ENCODE results near the gene PITRM1.

The PITRM1 gene

DNA sequence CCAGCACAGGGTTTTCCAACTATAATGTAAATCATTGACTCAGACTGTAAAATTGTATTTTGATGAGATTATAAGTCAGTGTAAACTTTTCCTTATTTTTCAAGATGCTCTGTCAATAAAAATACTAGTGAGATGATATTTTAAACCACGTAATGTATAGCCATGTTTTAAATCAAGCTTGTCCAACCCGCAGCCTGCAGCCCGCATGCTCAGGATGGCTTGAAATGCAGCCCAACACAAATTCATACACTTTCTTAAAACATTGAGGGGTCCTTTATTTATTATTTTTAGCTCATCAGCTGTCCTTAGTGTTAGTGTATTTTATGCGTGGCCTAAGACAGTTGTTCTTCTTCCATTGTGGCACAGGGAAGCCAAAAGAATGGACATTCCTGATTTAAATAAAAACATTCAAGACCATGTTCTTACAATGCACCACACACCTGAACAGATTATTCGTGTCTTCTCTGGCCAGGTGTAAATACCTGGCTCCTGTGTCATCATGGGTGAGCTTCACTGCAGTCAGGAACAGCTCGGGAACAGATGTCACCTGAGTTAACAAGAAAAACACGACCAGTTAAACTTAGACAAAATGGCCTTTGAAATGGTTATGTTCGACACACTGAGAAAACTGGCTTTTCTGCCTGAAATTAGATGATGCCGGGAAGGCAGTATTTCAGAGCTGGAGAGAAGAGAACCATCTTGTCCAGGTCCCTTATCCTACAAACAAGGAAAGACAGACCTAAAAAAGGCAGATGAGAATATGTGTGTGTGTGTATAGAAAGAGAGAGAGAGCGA is 5.9 kb downstream of the PITRM1 start:
- DNase-seq, result no peak

DNA sequence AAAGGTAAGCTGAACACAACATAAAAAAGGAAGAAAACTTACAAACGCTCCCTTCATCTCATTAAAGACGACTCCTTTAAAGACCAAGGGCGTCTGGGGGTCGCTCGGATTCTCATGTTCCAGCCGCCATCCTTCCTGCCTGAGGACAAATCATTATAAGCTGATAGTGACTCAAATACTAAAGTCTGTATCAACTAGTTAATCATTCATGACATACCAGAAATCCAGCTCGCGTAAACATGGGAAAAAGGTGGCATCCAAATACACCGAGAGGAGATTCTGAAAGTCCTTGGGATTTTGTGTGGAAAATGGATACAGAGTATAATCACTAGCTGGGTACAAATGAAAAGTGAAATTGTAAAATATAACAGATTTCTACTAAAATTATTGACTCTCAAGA is 7.4 kb downstream of the PITRM1 start:
- DNase-seq, result no peak

DNA sequence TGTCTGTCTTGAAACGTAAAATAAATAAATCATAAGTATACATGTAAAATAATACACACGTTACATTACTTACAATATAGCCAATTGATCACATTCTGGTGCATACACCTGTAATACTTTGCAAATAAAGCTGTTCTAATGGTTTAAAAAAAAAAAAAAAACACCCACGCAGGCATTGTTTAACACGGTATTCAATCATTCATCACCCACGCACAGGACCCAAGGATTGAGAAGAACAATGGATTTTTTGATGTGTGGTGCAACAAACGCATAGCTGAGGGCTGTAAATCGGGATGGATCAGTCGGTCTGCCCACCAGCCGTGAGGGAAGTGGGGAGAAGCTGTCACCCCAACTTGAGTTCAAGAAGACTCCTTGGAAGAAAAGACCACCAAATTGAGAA is 8.7 kb downstream of the PITRM1 start:
- DNase-seq, result no peak

DNA sequence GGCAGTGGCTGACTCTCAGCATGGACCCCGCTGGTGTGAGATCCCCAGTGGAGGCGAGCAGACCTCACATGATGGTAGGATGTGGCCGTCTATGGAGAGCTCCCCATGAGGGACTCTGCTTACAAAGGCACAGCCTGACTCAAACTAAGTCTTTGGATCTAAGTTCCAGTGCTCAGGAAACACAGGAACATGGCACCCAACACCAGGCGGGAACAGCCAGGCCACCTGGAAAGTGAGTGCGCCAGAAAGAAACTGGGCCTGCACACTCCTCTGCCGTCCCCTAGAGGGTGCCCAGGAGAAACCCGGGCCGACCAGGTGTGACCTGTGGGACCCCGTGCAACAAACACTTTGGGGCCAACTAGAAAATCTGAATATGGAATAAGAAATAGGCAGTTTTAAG is 10.0 kb downstream of the PITRM1 start:
- no peak for DNase-seq

DNA sequence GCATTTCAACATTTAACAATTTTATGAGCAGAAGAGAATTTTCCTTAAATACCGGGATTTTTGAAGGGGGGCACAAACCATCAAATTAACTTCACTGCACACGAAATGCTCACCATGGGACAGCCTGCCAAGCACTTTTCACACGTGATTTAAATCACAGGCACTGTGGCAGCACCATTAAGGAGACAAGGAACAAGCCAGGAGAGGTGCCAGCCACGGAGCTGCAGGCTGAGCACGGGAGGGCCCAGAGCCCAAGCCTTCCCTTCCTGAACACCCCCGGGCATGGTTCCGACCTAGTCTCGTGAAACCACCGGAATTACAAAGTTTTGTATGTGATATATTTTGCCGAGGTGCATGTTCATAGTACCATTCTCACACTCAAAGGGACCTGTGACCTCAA is 13.4 kb downstream of the PITRM1 start:
- DNase-seq, result no peak

DNA sequence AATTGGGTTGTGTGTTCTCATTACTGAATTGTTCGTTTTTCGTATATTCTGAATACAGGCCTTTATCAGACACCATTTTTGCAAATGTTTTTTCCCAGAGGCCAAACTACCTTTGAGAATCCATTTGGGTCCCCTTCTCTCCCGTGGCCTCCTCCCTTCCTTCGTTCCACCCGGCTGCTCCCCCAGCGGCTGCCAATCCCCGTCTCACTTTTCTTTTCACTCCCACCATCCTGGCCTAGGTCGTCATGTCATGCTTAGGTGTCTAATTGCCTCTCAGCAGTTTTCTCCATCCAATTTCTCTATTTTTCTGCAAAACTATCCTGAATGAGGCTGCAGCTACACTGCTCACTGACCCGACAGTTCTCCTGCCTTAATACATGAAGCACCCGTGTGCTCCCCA is 17.9 kb downstream of the PITRM1 start:
- DNase-seq, result no peak

DNA sequence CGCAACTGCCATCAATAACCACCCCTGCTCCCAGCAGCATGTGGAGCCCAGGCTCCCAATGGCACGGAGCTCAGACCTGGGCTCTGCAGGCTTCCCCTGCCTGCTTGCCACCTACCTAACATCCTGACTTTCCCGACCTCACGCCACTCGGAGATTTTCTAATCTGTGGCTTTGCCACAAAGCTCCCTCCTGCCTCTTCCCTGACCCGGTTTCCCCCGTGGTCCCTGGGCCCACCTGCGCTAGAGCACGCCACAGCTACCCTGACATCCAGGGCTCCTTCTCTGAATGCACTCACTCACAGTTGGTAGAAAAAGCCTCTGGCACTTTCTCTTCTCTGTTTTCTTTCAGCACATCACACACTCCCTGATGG is 20.0 kb downstream of the PITRM1 start:
- DNase-seq, result no peak

DNA sequence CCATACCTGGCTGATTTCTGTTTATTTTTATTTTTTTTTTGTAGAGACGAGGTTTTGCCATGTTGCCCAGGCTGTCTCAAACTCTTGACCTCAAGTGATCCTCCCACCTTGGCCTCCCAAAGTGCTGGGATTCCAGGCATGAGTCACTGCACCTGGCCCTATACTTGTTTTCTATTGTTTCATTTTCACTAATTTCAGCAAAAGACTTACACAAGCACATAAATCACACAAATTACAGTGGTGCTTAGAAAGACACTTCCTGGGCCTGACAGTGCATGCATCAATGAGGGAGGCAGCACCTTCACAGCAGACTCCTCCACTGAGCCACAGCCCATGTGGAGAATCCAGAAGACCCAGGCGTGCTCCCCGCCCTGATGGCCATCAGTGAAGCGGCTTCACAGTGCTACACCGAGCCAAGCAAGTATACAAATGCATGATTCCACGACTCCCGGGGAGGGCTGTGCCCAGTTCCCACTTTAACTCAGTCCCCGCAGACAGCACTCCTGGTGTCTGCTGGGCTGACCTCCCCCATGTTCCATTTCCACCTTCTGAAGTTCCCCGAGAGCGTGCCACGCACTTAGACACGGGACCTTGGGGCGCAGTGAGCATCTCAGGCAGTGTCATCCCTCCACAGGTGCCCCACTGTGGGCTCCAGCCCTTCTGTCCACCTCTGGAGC is 20.6 kb downstream of the PITRM1 start:
- no peak for DNase-seq

DNA sequence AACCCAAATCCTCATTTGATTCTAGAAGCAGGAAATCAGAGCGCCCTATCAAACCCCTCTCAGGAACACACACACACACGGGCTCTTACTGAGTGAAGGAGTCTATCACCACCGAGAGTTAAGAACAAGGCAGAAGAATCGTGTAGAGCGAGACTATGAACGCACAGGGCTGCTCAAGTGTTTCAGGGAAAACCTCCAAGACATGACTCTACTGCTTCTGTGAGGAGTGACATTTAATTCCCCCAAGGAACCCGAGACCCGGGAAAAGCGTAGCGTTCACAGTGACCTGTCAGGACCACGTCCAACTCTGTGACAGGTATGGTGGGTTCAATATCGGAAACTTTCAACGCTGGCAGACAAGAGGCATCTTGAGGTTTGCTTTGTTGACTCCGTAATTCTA is 21.6 kb downstream of the PITRM1 start:
- DNase-seq, result no peak

DNA sequence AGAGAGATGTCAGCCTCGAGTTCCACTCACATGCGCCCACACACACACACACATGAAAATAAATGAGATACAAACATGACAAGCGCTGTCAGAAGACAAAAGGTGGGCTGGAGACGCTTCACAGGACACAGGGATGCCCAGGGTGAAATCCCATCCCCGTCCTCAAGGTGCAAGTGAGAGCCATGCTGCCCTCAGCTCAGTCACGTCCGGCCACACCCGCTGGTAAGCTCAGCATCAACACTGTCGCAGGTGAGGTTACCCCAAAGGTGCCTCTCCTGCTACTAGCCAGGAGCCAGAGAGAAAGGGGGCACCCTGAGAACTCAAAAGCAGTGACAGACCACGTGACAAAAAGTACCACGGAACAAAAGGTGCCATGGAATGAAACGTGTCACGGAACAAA is 22.2 kb downstream of the PITRM1 start:
- DNase-seq, result no peak

DNA sequence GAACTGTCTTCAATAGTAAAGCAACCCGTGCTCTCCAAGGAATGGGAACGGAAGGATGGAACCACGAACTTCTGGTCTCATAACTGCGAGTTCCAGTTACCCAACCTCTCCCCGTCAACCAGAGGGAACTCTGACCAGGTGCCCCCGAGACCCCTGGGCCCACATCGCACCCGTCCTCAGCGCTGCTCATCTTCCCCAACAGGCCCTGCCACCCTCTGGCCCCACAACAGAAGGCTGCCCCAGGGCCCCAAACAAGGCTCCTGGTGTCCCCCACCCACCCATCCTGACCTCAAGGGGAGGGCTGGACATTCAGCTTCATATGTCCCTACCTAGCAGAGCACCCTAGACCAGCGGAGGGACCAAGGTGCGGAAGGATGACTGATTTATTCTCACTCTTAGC is 22.7 kb downstream of the PITRM1 start:
- no peak for DNase-seq

DNA sequence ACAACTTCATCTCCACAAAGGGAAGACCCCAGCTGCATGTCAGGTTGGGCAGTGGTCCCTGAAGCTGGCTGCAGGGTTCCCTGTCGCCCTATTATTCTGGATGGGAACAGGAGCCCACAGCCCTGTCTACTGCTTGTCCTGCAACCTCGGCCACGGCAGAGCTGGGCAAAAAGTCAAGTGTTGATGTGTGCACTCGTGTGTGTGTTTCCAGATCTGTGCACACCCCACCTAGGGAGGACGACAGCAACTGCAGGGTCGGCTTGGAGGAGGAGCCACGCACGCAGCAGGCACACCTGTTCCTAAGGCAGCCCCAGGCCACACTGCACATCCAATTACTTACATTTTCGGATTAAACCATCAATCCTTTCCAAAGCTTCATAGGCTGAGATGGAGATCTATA is 23.6 kb downstream of the PITRM1 start:
- DNase-seq, result no peak

DNA sequence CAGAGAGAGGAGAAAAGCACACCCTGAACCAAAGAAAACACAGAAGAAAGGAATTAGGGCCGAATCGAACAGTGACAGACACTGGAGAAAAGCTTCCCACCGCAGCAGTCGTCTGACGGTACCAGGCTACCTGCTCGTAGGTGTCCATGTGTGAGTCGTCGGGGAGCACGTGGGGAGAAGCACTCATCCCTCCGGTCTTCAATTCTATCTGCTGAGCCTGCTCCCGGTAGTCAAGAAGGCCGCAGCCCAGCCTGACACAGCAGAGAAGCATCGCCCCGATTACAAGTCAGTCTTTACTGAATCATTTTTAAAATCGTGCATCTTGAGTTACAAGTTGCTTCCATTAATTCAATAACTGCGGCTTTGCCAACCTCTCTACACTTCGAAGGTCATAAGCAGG is 24.5 kb downstream of the PITRM1 start:
- DNase-seq, result no peak

DNA sequence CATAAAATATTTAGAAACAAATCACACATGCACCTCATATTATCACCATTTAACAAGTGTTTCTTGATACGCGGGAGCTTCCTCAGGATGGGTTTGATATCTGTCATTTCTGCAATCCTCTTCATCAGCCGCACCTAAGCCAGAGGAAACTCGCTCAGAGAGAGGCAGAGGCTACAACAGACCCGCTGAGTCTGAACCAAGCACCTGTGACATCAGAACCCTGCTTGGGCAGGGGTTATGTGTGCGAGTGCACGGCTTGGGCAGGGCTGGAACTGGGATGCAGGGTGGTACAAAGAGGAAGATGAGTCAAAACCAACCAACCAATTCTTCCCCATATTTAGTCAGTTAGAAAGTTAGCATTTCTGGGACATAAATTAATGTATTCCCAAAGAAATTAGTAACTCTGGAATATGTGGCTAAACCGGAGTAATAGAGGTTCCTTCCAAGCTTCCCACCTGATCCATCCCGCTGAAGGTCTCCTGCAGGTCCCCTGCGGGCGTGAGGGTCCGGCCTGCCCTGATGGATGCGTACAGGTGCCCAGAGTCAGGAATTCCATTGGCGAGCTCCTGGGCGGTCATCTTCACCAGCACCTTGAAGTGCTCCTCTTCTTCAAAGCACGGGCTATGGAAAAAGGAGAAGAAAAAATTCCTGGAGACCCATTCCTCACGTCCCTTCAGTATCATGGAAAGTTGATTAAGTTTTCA is 25.3 kb downstream of the PITRM1 start:
- no peak for DNase-seq

DNA sequence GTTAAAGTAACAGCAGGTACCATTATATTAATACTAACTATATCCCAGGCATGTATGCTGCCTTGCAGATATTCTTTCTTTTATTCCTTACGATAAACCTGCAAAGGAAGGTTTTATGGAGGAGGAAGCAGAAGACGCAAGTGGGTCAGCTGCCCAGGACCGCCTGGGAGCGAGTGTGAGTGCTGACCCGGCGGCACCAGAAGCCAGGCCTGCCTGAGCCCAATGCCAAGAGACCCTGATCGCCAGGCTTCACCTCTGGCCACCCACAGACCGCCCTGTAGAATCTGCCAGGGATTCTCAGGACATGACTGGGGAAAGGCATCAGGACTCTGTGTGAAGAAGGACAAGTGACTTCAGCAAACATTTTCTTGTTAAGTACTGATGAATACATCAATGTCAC is 26.3 kb downstream of the PITRM1 start:
- no peak for DNase-seq

DNA sequence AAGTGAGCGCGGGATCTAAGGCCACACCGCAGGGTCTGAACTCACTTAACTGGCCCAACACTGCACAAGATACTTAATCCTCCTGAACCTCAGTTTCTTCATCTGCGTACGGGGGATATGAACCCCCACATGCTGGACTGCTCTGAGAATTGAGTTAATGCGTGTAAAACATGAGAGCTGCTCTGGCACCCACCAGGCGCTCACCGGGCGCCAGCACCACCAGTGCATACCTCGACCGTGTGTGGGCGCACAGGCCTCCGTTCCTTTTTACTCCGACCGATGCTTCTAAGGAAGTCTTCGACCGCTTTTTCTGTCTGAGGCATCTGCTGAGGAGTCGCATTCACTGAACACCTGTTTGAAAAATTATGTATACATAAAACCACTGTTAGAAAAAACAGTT is 27.2 kb downstream of the PITRM1 start:
- no peak for DNase-seq

DNA sequence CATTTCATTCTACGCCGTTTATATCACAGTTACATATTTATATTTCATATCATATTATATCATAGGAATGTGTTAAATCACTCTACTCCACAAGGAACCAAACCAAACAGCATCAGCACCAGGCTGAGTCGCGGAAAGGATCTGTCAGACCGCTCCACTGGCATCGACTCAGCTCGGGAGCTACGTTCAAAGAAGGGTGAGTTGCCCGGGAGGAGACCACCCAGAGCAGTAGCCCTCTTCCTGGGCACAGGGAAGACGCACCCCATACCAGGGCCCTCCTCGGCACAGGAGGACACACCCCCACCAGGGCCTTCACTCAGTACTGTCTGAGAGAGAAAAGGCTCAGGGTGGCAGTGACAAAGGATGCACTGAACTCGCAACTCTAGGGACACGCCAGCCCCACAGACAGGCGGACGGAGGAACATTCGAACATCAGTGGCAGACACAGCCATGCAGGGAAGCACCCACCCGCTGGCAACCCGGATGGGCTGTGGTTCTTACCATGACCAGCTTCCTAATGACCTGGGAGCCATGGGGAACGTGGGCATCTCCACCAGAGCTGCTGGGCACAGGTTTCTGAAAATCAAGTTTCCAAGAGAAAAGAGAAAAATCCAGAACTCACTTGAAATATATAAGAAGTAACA is 28.7 kb downstream of the PITRM1 start:
- DNase-seq, result no peak

DNA sequence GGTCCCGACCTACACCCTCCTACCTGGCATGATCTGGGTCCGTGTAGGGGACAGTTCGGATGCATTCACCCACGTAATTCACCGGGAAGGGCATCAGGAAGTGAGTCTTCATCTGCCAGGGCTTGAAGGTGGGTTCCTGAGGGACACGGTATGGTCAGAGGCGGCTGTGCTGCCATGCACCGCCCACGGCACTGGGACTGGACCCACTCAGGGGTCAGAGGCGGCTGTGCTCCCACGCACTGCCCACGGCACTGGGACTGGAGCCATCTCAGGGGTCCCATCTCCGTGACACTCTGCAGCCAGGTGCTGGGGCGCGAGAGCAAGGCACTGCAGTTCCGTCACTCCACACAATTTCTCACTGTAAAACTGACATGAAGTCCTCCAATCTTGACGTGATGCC is 29.2 kb downstream of the PITRM1 start:
- no peak for DNase-seq

DNA sequence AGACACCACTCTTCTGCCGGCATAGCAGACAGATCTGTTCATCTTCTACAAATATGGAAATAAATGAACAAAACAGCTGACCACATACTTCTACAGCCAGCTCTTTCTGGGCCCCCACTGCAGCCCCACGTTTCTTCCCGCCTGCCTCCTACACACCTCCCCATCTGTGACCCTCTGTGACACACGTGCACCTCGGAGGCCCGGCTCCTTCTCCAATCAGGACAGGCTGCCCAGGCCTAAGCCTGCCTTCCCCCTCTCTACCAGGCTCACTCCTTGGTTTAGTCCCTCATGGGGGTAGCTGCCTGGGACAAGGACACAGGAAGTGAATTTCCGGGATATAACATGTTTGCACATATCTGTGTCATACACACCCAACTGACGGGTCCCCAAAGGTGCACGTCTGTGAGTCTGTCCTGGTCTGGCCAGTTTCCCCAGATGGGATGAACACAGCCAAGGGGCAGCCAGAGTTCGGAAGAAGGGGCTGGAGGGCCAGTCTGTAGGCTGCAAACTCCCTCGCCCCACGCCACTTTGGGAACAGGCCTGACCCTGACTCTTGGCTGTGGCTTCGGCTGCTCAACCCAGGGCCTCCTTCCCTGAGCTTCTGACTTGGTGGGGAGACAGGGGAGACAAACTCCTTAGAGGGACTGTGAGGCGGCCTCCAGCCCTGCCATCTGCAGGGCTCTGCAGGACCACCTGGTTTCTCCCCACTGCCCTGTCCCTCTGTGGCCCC is 30.3 kb downstream of the PITRM1 start:
- no peak for DNase-seq

DNA sequence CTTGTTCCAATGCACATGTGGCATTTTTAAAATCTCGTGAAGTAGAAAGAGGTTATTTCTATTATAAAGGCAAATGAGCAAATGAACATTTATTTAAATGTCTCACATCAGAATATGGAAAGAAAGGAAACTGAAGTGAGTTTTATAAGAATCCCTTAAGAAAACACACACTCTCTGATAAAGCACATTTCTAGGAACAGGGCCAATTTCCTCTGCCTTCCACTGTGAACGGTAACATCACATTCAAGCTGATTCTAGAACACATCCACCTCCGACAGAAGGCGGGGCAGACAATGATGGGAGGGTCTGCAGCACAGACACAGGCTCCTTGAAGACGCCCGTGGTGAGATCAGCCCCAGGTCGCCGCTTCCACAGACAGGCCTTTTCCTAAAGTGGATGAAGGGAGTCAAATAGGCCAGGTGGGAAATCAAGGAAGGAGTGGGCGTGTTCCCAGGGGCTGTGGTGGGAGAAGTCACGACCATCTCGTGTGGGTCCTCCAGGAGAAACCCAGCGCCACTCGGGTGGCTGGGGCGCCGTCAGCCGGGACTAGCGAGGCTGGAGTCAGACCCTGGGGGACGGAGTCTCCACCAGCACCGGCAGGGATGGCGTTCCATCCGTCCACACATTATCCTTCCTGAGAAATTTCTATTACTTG is 31.1 kb downstream of the PITRM1 start:
- no peak for DNase-seq

DNA sequence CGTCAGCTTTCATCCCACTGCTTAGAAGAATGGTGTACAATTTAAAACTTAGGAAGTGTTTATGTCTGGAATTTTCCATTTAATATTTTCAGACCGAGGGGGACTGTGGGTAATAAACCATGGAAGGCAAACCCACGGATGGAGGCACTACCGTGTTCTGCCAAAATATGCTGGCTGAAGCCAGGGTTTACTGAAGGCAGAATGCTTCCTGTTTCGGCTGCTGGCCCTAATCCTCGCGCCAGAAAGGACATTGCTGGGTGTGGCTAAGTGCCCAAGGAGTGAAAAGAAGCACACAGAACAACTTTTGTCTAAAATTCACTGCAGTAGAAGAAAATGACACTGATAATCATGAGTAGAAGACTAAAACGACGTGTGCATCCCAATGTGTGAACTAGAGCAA is 32.3 kb downstream of the PITRM1 start:
- no peak for DNase-seq

DNA sequence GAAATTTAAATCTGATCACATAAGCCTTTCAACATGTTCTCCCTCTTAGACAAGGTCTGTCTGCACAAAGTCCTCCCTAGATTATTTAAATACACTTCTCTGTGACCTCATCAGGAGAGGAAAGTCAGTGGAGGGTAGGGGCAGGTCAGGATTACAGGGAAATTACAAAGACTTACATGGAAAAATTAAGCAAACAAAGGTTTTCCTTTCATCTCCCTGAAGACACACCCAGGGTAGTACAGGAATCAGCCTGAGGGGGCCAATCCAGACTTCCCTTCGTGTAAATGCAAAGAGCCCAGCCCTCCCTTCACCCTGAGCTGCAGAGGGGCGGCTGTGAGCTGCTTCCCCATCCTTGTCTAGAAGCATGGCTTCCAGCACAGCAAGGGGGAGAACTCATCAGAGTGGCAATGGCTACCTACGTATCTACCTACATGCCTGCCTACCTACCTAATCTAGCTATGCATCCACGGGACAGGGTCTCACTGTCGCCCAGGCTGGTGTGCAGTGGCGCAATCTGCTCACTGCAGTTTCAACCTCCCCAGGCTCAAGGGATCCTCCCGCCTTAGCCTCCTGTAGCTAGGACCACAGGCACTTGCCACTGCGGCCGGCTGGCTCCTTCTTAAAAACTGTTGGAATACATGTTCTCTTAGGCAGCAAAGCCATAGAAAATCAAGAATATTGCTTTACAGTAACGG is 33.2 kb downstream of the PITRM1 start:
- no peak for DNase-seq

Data from T1000 (cell line).